Erythroblast (primary cell): ENCODE measurements around the gene MACROD2.

Source experiments
- DNase-seq, 2 experiments: peaks; one replicate each; lab custom pipeline; 2025; lab: John Stamatoyannopoulos, UW
- GATA1 ChIP-seq: IDR thresholded peaks from 2 replicates; pipeline ENCODE4 v1.6.1; 2011; ENCODE audit warnings: low read depth, mild to moderate bottlenecking, control low read depth, low read length, moderate library complexity
- POLR2A ChIP-seq: IDR thresholded peaks from 2 replicates; pipeline ENCODE4 v1.6.1; 2011; ENCODE audit warnings: mild to moderate bottlenecking, low read length

MACROD2 gene

GRCh38 chr20:15440049-15440820 lies 1444.9 kb downstream of the MACROD2 start:
- no peak for TF ChIP-seq GATA1
- no peak for TF ChIP-seq POLR2A
- DNase-seq: no peak

- DNase-seq: no peak
- no peak for TF ChIP-seq GATA1
- no peak for TF ChIP-seq POLR2A
Observed at GRCh38 chr20:15445056-15445840, 1449.9 kb downstream of the MACROD2 start.

GRCh38 chr20:15446373-15446772 lies 1451.1 kb downstream of the MACROD2 start:
- DNase-seq: no peak
- no peak for TF ChIP-seq POLR2A
- no peak for TF ChIP-seq GATA1

- no peak for DNase-seq
- TF ChIP-seq GATA1 (no peak), POLR2A (no peak)
Observed at GRCh38 chr20:15447549-15447948, 1452.2 kb downstream of the MACROD2 start.

- no peak for DNase-seq
- TF ChIP-seq POLR2A (no peak), GATA1 (no peak)
Observed at GRCh38 chr20:15449061-15449460, 1453.7 kb downstream of the MACROD2 start.

- TF ChIP-seq POLR2A (no peak), GATA1 (no peak)
- DNase-seq: no peak
Observed at GRCh38 chr20:15451241-15451640, 1455.9 kb downstream of the MACROD2 start.

- no peak for DNase-seq
- TF ChIP-seq POLR2A: no peak
- no peak for TF ChIP-seq GATA1
Observed at GRCh38 chr20:15455279-15455678, 1460.0 kb downstream of the MACROD2 start.

- TF ChIP-seq POLR2A: no peak
- DNase-seq: no peak
Observed at GRCh38 chr20:15461938-15462337, 1466.6 kb downstream of the MACROD2 start.

GRCh38 chr20:15475483-15475882 lies 1480.2 kb downstream of the MACROD2 start:
- TF ChIP-seq POLR2A: no peak
- TF ChIP-seq GATA1: no peak
- no peak for DNase-seq

- DNase-seq: no peak
- no peak for TF ChIP-seq GATA1
- TF ChIP-seq POLR2A: no peak
Observed at GRCh38 chr20:15476186-15476585, 1480.9 kb downstream of the MACROD2 start.

GRCh38 chr20:15476781-15477180 lies 1481.5 kb downstream of the MACROD2 start:
- no peak for TF ChIP-seq POLR2A
- no peak for TF ChIP-seq GATA1
- no peak for DNase-seq

GRCh38 chr20:15482525-15482924 lies 1487.2 kb downstream of the MACROD2 start:
- no peak for DNase-seq
- no peak for TF ChIP-seq POLR2A
- TF ChIP-seq GATA1: no peak

- no peak for DNase-seq
- TF ChIP-seq POLR2A (no peak), GATA1 (no peak)
Observed at GRCh38 chr20:15485519-15485918, 1490.2 kb downstream of the MACROD2 start.

- TF ChIP-seq GATA1 (no peak), POLR2A (no peak)
- no peak for DNase-seq
Observed at GRCh38 chr20:15487030-15487429, 1491.7 kb downstream of the MACROD2 start.

- no peak for TF ChIP-seq GATA1
- TF ChIP-seq POLR2A: no peak
- no peak for DNase-seq
Observed at GRCh38 chr20:15487682-15488081, 1492.4 kb downstream of the MACROD2 start.
